B cell (primary cell): ENCODE measurements around the gene CCDC78. TPM values are rescaled to one million over a fixed set of nuclear protein-coding genes. Genes with fewer than 3 reads are reported as not detected.

Experiments
- ATAC-seq: fragments of 200-7000 bp; cut with Tn5 transposase; one replicate; pipeline ENCODE4 v1.10.0; 2021; ENCODE audit warnings: low read depth, mild to moderate bottlenecking, moderate number of reproducible peaks, moderate library complexity
- CTCF ChIA-PET: fragments of 350-600 bp; sonication (Branson Sonifier 250); formaldehyde crosslinking; loops from one replicate; lab custom pipeline; 2021; ENCODE audit warnings: antibody characterized with exemption, inconsistent platforms; lab: Charles Lee
- POLR2A ChIA-PET: fragments of 350-600 bp; sonication (Branson Sonifier 250); formaldehyde crosslinking; loops from one replicate; lab custom pipeline; 2021; ENCODE audit warnings: antibody characterized with exemption; lab: Charles Lee
- DNase-seq: peaks from one replicate; pipeline ENCODE4 v3.0.0; 2013
- H2AFZ ChIP-seq: 2 replicates; pipeline ENCODE4 v1.6.1; 2012; ENCODE audit warnings: mild to moderate bottlenecking, low read depth, low read length; ENCODE audit not compliant: insufficient read depth, poor library complexity, severe bottlenecking
- H3K27ac ChIP-seq, 2 donors: 1 replicate in 1 of 2; 2 replicates in 1 of 2; pipeline ENCODE4 v1.5.1; 2012 to 2013; ENCODE audit warnings: low read length in 2 of 2, mild to moderate bottlenecking in 2 of 2, moderate library complexity in 1 of 2
- H3K27me3 ChIP-seq, 4 experiments: fragments of 200-600 bp in 1 of 4; sonication (generic) in 1 of 4; replicated peaks in 1 of 4; 1 replicate in 2 of 4; 2 replicates in 2 of 4; pipeline versions ENCODE4 v1.6.1 to v1.7.0; 2013 to 2016; ENCODE audit warnings: low read length in 3 of 4, mild to moderate bottlenecking in 2 of 4, mixed read lengths in 1 of 4, moderate library complexity in 1 of 4; ENCODE audit not compliant: insufficient read depth in 4 of 4, control insufficient read depth in 3 of 4; ENCODE audit errors: control extremely low read depth in 1 of 4
- H3K36me3 ChIP-seq, 2 experiments: replicated peaks in 1 of 2; 1 replicate in 1 of 2; 2 replicates in 1 of 2; pipeline versions ENCODE4 v1.6.1 to v1.7.1; 2013; ENCODE audit warnings: low read length in 1 of 2; ENCODE audit not compliant: insufficient read depth in 2 of 2, control insufficient read depth in 1 of 2; ENCODE audit errors: control extremely low read depth in 1 of 2, extremely low read depth in 1 of 2
- H3K4me1 ChIP-seq, 2 donors: fragments of 200-600 bp in 1 of 2; sonication (generic) in 1 of 2; 1 replicate in 1 of 2; 2 replicates in 1 of 2; pipeline versions ENCODE4 v1.5.1 to v1.6.1; 2013 to 2017; ENCODE audit warnings: low read length in 2 of 2; ENCODE audit not compliant: control insufficient read depth in 2 of 2, insufficient read depth in 2 of 2
- H3K4me2 ChIP-seq: replicated peaks from 2 replicates; pipeline ENCODE3; 2012; ENCODE audit warnings: mild to moderate bottlenecking, low read depth, low read length; ENCODE audit not compliant: poor library complexity, severe bottlenecking
- H3K4me3 ChIP-seq, 5 experiments: fragments of 200-600 bp in 1 of 5; sonication (generic) in 1 of 5; 1 replicate in 3 of 5; 2 replicates in 2 of 5; pipeline versions ENCODE4 v1.5.1 to v1.7.0; 2011 to 2016; ENCODE audit warnings: low read length in 4 of 5, mild to moderate bottlenecking in 4 of 5, low read depth in 2 of 5, control low read depth in 1 of 5, moderate library complexity in 1 of 5; ENCODE audit not compliant: insufficient read depth in 1 of 5; ENCODE audit errors: control extremely low read depth in 1 of 5, extremely low read depth in 1 of 5
- H3K79me2 ChIP-seq: fragments of 200-600 bp; sonication (generic); one replicate; pipeline ENCODE4 v1.6.0; 2016; ENCODE audit warnings: low read length; ENCODE audit not compliant: control insufficient read depth, insufficient read depth
- H3K9ac ChIP-seq: fragments of 200-600 bp; sonication (generic); 2 replicates; pipeline ENCODE4 v1.6.1; 2017; ENCODE audit warnings: mild to moderate bottlenecking, low read length, moderate library complexity
- H3K9me3 ChIP-seq, 3 donors: one replicate each; pipeline versions ENCODE4 v1.6.1 to v1.7.1; 2013; ENCODE audit warnings: low read length in 2 of 3; ENCODE audit not compliant: control insufficient read depth in 2 of 3, insufficient read depth in 1 of 3; ENCODE audit errors: control extremely low read depth in 1 of 3
- H4K20me1 ChIP-seq: 2 replicates; pipeline ENCODE4 v1.6.0; 2012; ENCODE audit warnings: mild to moderate bottlenecking, low read length; ENCODE audit not compliant: insufficient read depth, control insufficient read depth, poor library complexity, severe bottlenecking
- H3K27ac Mint-ChIP-seq: one replicate; pipeline ENCODE4 v1.8.0; 2021; ENCODE audit warnings: mixed read lengths
- H3K27me3 Mint-ChIP-seq: one replicate; pipeline ENCODE4 v1.8.0; 2021; ENCODE audit warnings: mixed read lengths
- H3K4me1 Mint-ChIP-seq: one replicate; pipeline ENCODE4 v1.8.0; 2021; ENCODE audit warnings: mixed read lengths
- H3K4me3 Mint-ChIP-seq: one replicate; pipeline ENCODE4 v1.8.0; 2021; ENCODE audit warnings: mixed read lengths
- H3K9me3 Mint-ChIP-seq: one replicate; pipeline ENCODE4 v1.8.0; 2022; ENCODE audit warnings: mixed read lengths; ENCODE audit not compliant: insufficient read depth
- CTCF ChIP-seq: fragments of 200-600 bp; IDR thresholded peaks from one replicate; pipeline ENCODE4 v1.8.0; 2022; ENCODE audit warnings: antibody characterized with exemption, mild to moderate bottlenecking
- EZH2 ChIP-seq: IDR thresholded peaks from 2 replicates; pipeline ENCODE4 v1.6.1; 2012; ENCODE audit warnings: borderline replicate concordance, low read depth, mild to moderate bottlenecking, moderate library complexity, low read length; ENCODE audit not compliant: insufficient read depth, poor library complexity, severe bottlenecking
- WGBS: methylation state at CpG from one replicate; pipeline ENCODE4 v1.1.5; 2013; ENCODE audit warnings: missing lambda C conversion rate; ENCODE audit not compliant: insufficient coverage; 5-methylcytosine and 5-hydroxymethylcytosine counted together
- intact Hi-C: fragments of 100-400 bp; cut with micrococcal nuclease; formaldehyde crosslinking; loops from one replicate; pipeline ENCODE4 v1.10.0; 2022
- polyA plus RNA-seq: library from polyadenylated mRNA; depleted of rRNA; stranded (reverse); fragments of >200 nt; gene quantifications from 2 replicates; pipeline ENCODE4 v1.2.3, GENCODE V29; 2012
- total RNA-seq, 2 donors: library from RNA; stranded (reverse); fragments of 120-200 nt in 1 of 2; gene quantifications; 1 replicate in 1 of 2; 2 replicates in 1 of 2; pipeline versions ENCODE4 v1.2.3 to v1.2.4, GENCODE V29; 2013 to 2022

Gene CCDC78
- total and polyA plus RNA-seq, 2 donors (not counting 1 experiment from before 2014, with no cell fraction given): 11.8 to 34.2 TPM

GRCh38 chr16:766008-766819 is 40.0 kb upstream of the CCDC78 start:
- no peak for TF ChIP-seq CTCF
- TF ChIP-seq EZH2: no peak
- Mint-ChIP-seq H3K27ac (no peak overlapping the region), H3K9me3 (no peaks in the 10 kb centered on the region), H3K4me3 (no peak overlapping the region), H3K27me3 (no peaks in the 10 kb centered on the region), H3K4me1 (no peaks in the 10 kb centered on the region)
- ChIA-PET CTCF (no interaction called here), POLR2A (no interaction called here)
- Histone ChIP-seq H3K79me2 (no peaks in the 10 kb centered on the region), H3K4me2 (no peak overlapping the region), H3K4me3 (no peak overlapping the region), H3K27me3 (peaks cover 0 to 10% (median 0%) of the 10 kb centered on the region in 4 experiments), H3K4me1 (peaks cover 0 to 3% of the 10 kb centered on the region in 2 donors), H3K36me3 (no peaks in the 10 kb centered on the region), H3K9me3 (no peaks in the 10 kb centered on the region), H4K20me1 (no peaks in the 10 kb centered on the region), H3K27ac (no peak overlapping the region), H2AFZ (no peak overlapping the region), H3K9ac (no peak overlapping the region)
- ATAC-seq (no peak), DNase-seq (no peak)
- intact Hi-C loops: no loop called here
- WGBS: 93% methylated on average over 21 of the region's 29 CpGs

DNA sequence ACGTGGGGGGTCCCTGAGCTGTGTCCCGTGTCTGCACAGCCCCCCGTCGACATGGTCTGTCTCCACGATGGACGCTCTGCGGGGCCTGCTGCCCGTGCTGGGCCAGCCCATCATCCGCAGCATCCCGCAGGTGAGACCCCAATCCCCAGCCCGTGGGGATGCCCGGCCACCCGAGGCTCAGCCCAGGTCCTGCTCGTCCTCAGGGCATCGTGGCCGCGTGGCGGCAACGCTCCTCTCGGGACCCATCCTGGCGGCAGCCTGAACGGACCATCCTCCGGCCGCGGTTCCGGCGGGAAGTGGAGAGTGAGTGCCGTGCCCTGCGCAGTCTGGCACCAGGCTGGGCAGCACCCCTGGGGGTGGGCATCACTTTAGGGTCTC is 39.2 kb upstream of the CCDC78 start:
- H3K27ac Mint-ChIP-seq: no peak overlapping the region
- Histone ChIP-seq H3K4me1 (peaks cover 0 to 3% of the 10 kb centered on the region in 2 donors), H2AFZ (no peak overlapping the region), H3K27ac (no peak overlapping the region), H3K4me3 (no peak overlapping the region), H3K4me2 (no peak overlapping the region), H3K9me3 (no peaks in the 10 kb centered on the region), H3K36me3 (no peaks in the 10 kb centered on the region), H4K20me1 (no peaks in the 10 kb centered on the region), H3K79me2 (no peaks in the 10 kb centered on the region), H3K27me3 (peaks cover 0 to 10% (median 0%) of the 10 kb centered on the region in 4 experiments), H3K9ac (no peak overlapping the region)
- no peaks in the 10 kb centered on the region for H3K4me1 Mint-ChIP-seq
- no peak for TF ChIP-seq EZH2
- no peak for TF ChIP-seq CTCF
- ATAC-seq: no peak
- POLR2A ChIA-PET: no interaction called here
- intact Hi-C loops: no loop called here
- H3K4me3 Mint-ChIP-seq: no peak overlapping the region
- DNase-seq: no peak
- 92% methylated on average over 29 of the region's 29 CpGs for WGBS
- no peaks in the 10 kb centered on the region for H3K9me3 Mint-ChIP-seq
- CTCF ChIA-PET: no interaction called here
- no peaks in the 10 kb centered on the region for H3K27me3 Mint-ChIP-seq
